AG08395 (cell line): ENCODE data around the gene FRAS1.
"Not testable (repeated sequence)": the region's sequence is repeated elsewhere in the genome, so short reads cannot be mapped to it uniquely, and the experiment has no call there.

Source experiments
- DNase-seq: peaks from one replicate; pipeline ENCODE4 v3.0.0; 2012; ENCODE audit warnings: mixed read lengths, low spot score

FRAS1 gene

GRCh38 chr4:78441756-78442155, 384.6 kb downstream of the FRAS1 start:
- no peak for DNase-seq

GRCh38 chr4:78446619-78447018, 389.5 kb downstream of the FRAS1 start:
- no peak for DNase-seq

GRCh38 chr4:78451407-78451806, 394.3 kb downstream of the FRAS1 start:
- DNase-seq = no peak

DNA sequence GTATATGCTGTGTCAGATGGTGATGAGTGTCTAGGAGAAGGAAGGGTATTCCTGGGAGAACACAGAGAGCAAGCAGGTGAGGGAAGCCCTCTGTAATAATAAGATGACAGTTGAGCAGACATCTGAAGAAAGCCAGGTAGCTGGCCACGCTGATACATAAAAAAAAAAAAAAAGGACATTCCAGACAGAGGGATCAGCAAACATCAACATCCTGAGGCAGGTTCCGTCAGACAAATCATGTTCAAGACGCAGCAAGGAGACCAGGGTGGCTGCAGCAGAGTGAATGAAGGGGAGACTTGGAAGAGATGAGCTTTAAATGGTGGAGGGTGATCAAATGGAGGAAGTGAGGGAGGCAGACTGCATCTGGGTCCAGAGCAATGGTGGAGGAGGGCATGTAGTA, 396.9 kb downstream of the FRAS1 start:
- no peak for DNase-seq

- DNase-seq = no peak
Observed at GRCh38 chr4:78457751-78458150, 400.6 kb downstream of the FRAS1 start.

GRCh38 chr4:78459327-78459726, 402.2 kb downstream of the FRAS1 start:
- no peak for DNase-seq

- DNase-seq = no peak
Observed at GRCh38 chr4:78460368-78460767, 403.2 kb downstream of the FRAS1 start.

DNA sequence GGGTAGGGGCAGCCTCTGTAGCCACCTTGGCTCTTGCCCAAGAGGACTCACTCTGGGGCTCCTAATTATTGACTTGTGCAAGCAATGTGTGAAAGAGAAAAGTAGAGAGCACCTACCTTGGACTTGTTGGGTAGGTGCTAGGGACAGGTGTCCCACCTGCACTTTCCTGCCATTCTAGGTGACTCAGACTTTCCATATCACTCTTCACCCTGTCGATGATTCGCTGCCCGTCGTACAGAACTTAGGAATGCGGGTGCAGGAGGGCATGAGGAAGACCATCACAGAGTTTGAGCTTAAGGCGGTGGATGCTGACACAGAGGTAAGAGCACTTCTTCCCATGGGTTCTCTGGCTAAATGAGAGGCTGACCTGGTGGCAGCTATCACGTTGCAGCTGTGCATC, 407.1 kb downstream of the FRAS1 start:
- DNase-seq = no peak

- not testable (repeated sequence) for DNase-seq
Observed at GRCh38 chr4:78467223-78467622, 410.1 kb downstream of the FRAS1 start.

DNA sequence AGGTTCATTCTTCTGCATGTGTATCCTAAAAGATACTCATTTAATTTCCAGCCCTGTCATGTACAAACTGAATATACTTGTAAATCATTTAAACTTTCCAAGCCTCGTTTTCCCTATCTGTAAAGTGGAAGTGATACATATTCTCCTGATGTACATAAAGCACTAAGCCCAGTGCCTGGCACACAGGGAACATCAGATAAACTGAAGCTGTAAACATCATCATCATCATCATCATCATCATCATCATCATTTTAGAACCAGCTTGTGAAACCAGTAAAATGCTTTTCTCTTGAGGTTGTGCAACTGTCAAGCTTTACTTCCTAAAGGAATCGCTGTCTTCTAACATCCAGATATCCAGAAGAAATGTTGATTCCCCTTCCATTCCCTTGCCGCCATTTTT, 411.1 kb downstream of the FRAS1 start:
- DNase-seq = no peak

DNA sequence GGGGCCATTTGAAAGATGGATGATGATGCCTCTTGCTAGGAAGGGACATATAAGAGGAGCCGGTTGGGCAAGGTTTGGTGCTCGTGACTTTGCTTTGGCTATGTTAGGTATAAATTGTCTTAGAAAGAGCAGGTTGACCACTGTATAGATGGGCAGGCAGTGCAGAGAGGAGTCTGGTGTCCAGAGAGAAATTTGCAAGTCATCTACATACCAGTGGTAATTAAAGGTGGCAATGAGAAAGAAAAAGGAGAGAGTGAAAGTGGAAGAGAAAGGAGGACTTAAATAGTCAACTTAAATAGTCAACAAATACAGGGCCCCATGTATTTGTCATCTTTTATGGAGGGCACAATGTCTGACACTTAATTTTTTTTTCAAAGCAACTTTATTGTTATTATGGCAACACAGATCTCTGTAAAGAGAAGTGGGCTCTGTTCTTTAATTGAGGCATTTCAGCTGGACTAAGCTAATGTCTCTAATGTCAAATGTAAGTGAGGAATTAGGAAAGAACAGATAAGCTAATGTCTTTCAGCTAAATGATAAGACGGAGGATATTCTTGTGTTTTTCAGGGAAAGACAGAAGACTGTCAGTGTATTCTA, 419.1 kb downstream of the FRAS1 start:
- DNase-seq = no peak

DNA sequence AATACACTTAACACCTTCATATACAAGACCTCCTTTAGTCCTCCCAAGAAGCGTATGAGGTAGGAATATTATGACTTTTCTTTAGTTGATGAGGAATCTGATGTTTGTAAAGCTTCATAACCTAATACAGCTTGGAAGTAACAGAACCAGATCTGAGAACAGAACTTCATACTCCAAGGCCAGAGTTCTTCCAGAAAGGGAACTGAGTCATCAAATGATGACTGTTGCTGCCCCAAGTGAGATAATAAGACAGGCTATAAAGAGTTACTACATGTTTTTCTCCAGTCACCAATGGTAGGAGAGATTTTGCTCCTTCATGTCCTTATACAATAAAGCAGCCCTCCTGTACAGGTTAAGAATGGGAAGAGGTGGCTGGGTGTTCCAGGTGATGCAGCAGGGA, 420.2 kb downstream of the FRAS1 start:
- peak; percentile 43 for DNase-seq

- DNase-seq = no peak
Observed at GRCh38 chr4:78478523-78478922, 421.4 kb downstream of the FRAS1 start.

GRCh38 chr4:78480286-78480685, 423.2 kb downstream of the FRAS1 start:
- DNase-seq = peak; percentile 4

GRCh38 chr4:78481180-78481579, 424.1 kb downstream of the FRAS1 start:
- DNase-seq = peak; percentile 85

- DNase-seq = peak; percentile 4
Observed at GRCh38 chr4:78482281-78482680, 425.2 kb downstream of the FRAS1 start.

DNA sequence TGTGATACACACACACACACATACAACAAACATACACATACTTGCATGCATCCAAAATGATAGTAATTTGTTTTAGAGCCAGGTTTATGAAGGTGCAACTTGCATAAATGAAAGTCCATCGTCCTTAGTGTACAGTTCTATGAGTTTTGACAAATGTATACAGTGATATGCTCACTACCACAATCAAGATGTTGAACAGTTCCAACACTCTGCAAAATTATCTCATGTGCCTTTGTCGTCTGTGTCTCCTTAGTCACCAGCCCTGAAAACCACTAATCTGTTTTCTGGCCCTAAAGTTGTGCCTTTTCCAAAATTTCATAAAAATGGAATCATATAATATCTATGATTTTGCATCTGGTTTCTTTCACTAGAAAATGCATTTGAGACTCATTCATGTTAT, 426.7 kb downstream of the FRAS1 start:
- no peak for DNase-seq

GRCh38 chr4:78484574-78484973, 427.5 kb downstream of the FRAS1 start:
- no peak for DNase-seq

GRCh38 chr4:78493731-78494130, 436.6 kb downstream of the FRAS1 start:
- no peak for DNase-seq

GRCh38 chr4:78496021-78496643, 439.0 kb downstream of the FRAS1 start:
- DNase-seq = no peak

DNA sequence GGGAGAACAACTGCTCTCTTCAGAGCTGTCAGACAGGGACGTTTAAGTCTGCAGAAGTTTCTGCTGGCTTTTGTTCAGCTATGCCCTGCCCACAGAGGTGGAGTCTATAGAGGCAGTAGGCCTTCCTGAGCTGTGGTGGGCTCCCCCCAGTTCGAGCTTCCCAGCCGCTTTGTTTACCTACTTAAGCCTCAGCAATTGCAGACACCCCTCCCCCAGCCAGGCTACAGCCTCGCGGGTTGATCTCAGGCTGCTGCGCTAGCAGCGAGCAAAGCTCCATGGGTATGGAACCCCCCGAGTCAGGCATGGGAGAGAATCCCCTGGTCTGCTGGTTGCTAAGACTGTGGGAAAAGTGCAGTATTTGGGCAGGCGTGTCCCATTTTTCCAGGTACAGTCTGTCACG, 449.1 kb downstream of the FRAS1 start:
- not testable (repeated sequence) for DNase-seq

GRCh38 chr4:78509043-78509442, 451.9 kb downstream of the FRAS1 start:
- no peak for DNase-seq

- DNase-seq = no peak
Observed at GRCh38 chr4:78510108-78510507, 453.0 kb downstream of the FRAS1 start.

DNA sequence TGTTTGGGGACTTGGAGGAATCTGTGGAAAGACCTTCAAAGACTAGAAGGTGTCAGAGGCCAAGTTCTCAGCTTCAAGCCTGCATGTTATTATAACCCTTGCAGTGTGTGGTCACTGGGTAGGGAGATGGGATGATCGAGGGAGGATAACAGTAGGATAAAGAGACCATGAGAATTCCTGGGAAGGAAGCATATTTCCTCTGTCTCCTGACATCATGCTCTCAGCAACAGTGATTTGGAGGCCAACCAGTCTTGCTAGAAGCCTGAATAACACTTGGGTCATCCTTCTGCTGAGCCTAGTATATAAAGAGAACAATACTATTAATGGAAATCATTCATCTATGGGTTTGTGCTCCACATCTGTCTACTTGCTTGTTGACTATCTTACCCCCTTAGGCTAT, 453.6 kb downstream of the FRAS1 start:
- no peak for DNase-seq
